HG03520 (cell line): ENCODE results near the gene TMEM139.
"Not testable (repeated sequence)": the region's sequence is repeated elsewhere in the genome, so short reads cannot be mapped to it uniquely, and the experiment has no call there.

Experiments used
- ATAC-seq: cut with Tn5 transposase; IDR thresholded peaks from one replicate; pipeline ENCODE4 v1.9.1; 2021; ENCODE audit warnings: mild to moderate bottlenecking, moderate library complexity; ENCODE audit not compliant: unreplicated experiment

The TMEM139 gene

DNA sequence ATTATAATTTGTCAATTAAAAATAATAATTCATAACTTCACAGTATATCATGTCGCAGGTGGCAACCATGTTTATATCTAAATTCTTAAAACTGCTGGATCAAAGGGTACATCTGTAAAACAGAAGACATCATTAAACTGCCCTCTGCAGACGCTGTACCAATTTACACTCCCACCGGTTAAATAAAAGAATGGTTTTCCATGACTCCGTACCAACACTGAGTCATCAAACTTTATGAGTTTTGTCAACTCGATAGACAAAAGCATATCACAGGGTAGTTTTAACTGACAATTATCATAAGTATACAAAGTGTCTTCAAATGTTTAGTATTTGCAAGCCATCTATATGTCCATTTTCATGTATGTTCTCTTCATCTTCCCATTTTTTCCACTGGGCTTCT, 27.3 kb upstream of the TMEM139 start:
- ATAC-seq = no peak

DNA sequence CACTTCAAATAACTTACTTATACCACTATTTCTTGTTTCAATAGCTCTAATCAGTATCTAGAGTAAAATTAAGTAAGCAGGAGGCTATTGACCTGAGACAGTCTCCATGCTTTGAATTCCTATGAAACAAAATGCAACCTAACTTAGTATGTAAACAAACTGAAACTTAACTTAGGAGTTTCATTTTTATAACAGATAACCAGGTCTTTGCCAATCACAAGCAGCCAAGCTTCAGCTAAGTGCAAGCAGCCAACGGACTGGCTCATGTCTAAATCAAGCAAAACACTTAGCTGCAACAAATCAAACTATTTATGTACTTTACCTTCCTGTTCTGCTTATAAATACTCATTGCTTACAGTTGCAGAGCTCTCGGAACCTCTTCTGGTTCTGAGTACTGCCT, 25.9 kb upstream of the TMEM139 start:
- ATAC-seq = peak; percentile 38

DNA sequence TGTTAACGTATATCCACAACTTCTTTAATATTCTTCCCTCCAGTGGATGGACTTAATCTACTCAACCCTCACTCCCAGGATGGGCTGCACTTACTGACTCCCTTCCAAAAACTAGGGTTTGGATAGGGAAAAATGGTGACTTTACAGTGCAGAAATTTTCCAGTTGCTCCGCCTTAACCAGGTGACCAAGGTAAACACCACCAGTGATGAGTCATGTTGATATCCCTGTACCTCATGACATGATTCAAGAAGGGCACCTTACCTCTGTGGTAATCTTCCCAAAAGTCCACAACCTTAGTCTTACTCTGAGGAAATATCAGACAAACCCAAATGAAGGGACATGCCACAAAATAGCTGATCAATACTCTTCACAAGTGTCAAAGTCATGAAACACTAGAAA, 25.0 kb upstream of the TMEM139 start:
- ATAC-seq = no peak

DNA sequence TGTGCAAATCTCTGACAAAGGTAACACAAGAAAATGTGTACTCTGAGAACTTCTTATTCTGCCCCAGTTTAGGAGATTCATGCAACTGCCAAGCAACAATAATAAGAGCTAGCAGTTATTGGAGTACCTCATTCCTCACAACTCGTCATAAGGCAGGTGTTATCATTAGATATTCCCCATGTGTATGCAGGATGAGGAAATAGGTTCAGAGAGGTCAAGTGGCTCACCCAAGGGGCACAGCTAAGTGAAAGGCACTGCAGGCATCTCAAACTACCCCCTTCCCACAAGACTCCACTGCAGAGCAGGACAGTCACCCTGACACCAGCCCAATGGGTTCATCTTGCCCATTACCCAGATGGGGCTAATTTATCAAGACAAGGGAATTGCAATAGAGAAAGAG, 22.9 kb upstream of the TMEM139 start:
- no peak for ATAC-seq

DNA sequence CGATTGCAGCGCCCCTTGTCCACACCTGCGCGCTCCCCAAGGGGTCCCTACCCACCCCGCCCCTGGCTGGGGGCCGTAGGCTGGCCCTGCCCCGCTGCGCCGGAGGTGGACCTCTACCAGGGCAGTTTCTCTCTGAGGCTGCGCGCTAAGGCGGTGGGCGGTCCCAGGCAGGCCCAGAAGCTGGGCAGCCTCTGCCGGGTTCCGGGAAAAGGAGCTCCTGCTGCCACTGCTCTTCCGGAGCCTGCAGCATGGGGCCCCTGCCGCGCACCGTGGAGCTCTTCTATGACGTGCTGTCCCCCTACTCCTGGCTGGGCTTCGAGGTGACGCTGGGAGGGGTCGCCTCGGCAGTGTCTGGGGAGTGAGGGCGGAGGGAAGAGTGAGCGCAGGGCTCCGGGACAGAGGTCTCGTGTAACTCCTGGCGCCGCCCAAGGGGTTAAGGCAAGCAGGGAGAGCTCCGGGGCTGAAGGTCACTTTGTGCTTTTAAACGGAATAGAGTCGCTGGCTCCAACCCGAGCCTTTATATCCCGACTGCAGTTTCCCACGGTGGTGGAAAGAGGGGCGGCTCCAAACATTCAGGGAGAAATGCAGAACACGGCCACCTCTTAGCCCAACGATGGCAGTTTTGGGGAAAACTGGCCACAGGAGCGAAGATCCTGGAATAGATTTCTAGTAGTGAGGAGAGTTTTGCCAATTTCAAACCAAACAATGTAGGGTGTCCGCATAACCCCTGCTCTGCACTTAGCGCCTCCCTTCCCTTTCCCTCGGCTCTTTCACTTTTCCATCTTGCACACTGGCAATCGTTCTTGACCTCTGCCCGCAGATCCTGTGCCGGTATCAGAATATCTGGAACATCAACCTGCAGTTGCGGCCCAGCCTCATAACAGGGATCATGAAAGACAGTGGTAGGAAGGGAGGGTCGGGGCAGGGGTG, 21.2 kb upstream of the TMEM139 start, which contains the start of gene GSTK1:
GSTK1 (plus strand) TSS at position 176 of the 930 bp plus-strand sequence; CDS start at position 249, 73 bp downstream.
- peak; percentile 89 for ATAC-seq

DNA sequence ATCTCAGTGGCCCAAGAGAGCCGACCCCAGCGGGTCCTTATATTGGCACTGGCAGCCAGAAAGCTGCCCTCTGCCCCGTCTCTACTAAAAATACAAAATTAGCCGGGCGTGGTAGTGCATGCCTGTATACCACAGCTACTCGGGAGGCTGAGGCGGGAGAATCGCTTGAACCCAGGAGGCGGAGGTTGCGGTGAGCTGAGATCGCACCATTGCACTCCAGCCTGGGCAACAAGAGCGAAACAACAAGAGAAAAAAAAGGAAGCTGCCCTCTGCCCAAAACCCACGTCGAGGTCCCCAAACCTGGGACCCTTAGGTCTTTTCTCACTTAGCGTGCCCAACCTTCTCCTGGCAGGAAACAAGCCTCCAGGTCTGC, 20.6 kb upstream of the TMEM139 start:
- not testable (repeated sequence) for ATAC-seq

DNA sequence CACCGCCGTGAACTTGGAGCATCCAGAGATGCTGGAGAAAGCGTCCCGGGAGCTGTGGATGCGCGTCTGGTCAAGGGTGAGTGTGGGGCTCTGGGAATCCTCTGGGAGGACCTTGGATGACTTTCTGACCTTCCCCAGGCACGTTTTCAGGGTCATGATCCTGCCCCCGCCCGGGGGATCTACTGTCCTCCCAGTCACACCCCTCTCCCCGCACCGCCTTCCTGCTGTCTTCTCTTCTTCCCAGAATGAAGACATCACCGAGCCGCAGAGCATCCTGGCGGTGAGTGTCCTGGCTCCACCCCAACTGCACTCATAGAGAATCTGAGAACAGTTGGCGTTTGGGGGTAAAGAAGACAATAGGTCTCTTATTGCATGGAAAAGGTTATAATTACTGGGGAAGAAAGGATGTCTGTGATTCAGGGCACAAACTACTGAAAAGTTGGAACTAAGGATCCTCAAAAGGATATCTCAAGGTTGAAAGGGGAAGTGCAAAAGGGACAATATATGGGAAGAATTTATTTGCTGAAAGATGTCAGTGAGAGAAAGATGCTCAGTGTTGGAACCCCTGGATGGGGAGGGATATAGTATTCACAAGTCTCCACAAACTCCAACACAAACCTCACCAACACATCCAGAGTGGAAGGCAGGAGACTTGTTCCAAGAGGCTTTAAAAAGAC, 19.6 kb upstream of the TMEM139 start:
- ATAC-seq = no peak

DNA sequence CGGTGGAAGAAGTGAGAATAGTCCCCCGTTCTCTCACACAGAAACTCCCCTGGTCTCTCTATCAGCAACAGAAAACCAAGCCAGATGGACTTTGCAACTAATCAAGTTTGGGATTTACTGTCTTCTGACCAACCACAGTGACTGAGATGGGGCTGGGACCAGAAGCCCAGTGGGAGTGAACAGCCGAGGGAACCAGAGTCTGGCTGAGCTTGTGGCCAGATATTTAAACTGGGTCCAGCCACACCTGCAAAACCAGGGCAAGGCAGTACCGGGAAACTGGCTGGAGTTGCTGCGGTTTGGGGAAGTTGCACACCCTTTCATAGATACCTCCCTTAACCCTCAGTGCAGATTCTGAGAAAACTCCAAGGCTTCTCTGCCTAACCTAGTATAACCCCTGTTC, 15.5 kb upstream of the TMEM139 start:
- no peak for ATAC-seq

DNA sequence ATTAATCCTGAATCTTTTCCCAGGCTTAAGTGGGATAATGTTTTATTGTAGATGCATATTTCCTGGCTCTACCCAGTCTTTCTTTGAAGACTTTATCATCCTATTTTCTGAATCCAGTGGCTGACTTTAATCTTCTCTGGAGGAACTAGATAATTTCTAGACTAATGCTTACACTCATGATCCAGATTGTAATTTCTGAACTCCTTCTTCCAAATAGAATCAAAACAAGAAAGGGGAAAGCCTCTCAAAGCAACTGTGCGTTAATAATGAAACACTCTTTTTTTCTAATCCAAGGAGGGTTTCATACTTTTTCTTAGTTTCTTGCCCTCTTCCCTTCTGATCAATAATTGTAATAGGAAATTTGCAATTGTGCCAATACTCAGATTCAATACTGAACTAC, 13.5 kb upstream of the TMEM139 start:
- no peak for ATAC-seq

DNA sequence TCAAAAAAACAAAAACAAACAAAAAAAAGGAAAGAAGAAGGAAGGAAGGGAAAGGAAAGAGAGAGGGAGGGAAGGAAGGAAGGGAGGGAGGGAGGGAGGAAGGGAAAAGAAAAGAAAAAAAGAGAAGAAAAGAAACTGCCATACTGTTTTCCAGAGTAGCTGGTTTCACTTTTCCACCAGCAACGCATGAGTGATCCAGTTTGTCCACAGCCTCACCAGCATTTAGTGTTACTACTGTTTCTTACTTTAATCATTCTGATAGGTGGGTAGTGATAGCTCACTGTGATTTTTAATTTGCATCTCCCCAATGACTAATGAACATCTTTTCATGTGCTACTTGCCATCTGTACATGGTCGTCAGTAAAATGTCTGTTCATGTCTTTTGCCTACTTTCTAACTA, 11.9 kb upstream of the TMEM139 start:
- ATAC-seq = no peak

DNA sequence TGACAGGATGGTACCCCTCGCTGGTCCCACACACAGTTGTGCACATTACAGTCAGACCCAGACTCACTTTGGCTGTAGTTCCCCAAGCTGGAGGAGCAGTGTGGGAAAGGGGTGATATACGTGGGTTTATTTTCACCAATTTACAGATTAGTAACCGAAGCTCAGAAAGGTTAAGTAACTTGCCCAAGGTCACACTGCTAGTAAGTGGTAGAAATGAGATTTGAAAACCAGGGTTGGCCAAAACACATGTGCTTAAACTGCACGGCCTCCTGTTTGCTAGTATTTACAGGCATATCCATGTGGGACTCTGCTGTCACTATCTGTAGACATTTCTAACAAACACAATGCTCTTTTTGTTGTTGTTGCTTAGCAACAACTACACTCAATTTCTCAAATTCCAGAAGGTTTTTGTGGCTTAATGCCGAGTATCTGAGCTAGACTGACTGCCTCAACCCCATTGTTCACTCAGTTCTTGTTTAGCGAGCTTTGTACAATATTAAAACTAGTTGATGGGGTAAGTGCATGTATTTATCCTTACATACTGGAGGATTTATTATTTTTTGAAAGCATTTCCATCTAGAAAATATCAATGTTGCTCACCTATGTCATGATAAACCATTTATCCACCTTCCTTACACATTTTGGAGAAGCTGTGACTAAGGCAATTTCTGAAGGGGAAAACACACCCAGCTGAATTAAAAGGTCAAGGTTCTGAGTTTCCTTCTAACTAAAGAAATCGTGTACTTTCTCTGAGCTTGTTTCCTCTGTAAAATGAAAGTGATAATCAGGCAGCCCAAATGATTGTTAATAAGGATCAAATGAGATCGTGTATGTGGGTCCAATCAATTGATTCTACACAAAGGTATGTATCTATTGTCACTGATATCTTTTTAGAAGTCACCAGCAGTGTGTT, 5.3 kb upstream of the TMEM139 start:
- no peak for ATAC-seq

DNA sequence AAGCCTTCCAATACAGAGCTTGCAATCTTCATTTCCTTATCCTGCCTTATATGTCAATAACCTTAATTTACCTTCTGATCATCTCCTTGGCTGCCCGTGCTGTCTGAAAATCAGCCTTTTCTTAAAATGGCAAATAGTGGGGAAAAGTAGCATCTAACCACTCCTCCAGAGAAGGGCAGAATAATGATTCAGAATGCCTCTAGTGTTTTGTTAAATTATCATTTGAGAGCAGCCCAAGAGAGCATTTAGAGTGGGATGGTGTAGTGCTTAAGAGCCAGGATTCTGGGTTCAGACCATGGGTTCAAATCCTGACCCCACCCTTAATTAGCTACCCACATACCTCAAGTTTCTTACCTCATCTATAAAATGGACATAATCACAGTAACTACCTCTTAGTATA, 4.6 kb upstream of the TMEM139 start:
- ATAC-seq = no peak

DNA sequence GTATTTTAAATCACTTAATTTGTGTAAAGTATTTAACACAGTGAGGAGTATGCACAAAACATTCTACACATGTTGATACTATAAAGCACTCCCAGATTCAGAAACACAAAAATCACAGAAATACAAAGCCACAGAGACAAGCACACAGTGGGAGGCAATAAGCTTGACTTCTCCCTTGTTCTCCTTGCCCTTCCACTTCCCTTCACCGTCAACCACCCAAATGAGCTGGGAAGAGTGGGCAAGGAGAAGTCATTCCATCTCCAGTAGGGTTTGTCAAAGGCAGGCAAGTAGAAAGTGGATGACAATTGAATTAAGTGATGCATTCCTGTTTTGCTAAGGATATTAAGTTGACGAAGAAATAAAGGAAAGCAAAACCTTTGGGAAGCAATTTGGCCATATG, 4.2 kb upstream of the TMEM139 start:
- no peak for ATAC-seq

DNA sequence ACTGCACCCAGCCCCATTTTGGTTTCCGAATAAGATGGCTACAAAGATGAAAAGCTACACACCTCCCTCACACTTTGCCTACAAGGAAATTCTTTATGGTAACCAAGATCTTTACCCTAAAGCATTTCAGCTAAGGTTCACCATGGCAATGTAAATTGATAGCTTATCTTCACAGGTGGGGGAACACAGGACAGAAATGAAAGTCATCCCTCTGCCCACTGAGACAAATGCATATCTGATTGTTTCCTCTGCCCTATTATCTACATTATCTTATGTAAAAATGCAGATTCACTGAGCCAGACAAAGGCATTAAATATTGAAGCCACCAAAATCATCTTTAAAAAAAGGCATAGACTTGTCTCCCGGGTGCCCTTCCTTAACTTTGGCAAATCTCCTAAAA, 3.2 kb upstream of the TMEM139 start:
- no peak for ATAC-seq

DNA sequence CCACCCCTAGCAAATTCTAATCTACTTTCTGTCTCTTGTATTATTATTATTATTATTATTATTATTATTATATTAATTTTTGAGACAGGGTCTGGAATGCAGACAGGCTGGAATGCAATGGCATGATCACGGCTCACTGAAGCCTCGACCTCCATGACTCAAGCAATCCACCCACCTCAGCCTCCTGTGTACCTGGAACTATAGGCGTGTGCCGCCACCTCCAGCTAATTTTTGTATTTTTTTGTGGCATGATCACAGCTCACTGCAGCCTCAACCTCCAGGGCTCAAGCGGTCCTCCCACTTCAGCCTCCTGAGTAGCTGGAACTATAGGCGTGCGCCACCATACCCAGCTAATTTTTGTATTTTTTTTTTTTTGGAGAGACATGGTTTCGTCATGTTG, 2.6 kb upstream of the TMEM139 start:
- ATAC-seq = no peak

DNA sequence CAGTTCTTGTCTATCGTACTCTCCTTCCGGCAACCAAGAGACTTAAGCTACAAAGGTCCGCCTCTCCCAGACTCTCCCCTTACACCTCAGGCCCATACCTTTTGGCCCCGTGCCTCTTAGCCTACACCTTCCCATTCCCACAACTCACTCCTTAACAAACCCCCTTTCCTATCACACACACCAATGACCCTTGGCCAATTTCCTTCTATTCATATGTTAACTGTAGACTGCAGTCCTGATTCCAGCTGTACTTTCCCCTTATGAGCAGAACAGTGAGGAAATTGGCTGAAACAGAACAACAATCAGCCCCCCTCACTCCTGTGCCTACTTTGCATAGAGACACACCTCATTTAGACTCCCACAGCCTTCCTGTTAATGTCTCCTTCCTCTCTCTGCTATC, 1.4 kb upstream of the TMEM139 start:
- ATAC-seq = no peak

DNA sequence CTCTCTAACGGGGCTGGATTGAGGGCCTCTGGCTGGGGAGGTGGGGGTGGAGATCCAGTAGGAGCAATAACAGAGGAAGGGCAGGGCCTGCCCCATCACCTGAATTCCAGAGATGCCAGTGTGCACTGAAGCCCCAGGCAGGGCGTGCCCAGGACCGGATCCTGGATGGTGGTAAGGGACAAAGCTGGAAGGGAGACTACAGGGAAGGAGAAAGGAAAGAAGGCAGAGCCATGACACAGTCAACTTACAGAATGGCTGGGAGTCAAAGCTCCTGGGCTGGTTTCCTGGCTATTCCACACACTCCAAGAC, 666 bp downstream of the TMEM139 start:
- ATAC-seq = no peak

DNA sequence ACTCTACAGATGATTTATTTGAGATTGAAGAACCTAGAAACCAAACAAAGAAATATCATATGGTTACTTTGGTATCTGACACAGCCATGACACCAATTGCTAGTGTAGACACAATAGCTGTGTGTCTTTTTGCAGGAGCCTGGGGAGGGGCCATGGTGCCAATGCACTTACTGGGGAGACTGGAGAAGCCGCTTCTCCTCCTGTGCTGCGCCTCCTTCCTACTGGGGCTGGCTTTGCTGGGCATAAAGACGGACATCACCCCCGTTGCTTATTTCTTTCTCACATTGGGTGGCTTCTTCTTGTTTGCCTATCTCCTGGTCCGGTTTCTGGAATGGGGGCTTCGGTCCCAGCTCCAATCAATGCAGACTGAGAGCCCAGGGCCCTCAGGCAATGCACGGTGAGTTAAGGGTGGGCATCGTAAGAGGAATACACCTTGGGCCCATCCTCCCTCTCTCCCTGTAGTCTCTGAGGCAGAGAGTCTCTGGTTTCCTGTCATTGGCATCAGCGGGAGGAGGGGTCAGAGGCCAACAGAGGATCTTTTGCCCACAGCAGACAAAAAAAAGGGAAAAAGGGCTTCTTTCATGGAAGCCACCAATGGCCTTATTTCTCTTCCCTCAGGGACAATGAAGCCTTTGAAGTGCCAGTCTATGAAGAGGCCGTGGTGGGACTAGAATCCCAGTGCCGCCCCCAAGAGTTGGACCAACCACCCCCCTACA, 1.2 kb downstream of the TMEM139 start:
- no peak for ATAC-seq

DNA sequence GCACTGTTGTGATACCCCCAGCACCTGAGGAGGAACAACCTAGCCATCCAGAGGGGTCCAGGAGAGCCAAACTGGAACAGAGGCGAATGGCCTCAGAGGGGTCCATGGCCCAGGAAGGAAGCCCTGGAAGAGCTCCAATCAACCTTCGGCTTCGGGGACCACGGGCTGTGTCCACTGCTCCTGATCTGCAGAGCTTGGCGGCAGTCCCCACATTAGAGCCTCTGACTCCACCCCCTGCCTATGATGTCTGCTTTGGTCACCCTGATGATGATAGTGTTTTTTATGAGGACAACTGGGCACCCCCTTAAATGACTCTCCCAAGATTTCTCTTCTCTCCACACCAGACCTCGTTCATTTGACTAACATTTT, 1.7 kb downstream of the TMEM139 start:
- ATAC-seq = no peak

DNA sequence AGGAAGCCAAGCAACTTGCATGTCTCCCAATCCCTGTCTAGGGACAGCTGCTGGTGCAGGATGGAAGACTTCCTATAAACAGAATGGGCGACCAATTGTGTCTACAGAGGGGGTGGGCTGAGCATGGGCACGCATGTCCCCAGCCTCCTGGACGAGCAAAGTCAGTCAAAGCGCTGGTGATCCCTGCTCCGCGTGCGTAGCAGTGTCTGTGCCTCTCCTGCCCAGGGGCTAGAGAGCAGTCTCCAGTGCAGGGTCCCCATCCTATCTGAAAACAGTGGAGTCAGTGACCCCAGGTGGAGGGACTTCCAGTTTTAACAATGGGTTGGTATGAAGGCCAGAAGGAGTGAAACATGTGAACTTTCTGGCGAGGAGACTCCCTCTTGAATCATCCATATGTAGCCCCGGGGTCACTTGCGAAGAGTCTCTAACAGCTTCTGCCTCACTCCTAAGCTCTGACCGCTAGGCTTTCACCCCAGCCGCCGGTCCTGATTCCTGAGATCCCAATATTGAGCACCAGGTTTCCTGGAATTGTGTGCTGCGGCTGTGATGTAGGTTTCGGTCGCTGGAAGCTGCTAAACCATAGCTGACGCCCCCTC, 2.7 kb downstream of the TMEM139 start:
- no peak for ATAC-seq
